SK-N-SH (cell line): Measurements from ENCODE around the gene PRRX2. TPM values are rescaled to one million over a fixed set of nuclear protein-coding genes. Genes with fewer than 3 reads are reported as not detected.

ENCODE experiments used
- CTCF ChIA-PET: fragments of 300-600, 350-600 bp; formaldehyde crosslinking; extraction: SDS; loops from one replicate; lab custom pipeline; 2021; lab: Yijun Ruan, JAX
- POLR2A ChIA-PET: fragments of 350-600 bp; sonication (Branson Sonifier 250); formaldehyde crosslinking; extraction: SDS; loops from one replicate; lab custom pipeline; 2020; ENCODE audit warnings: antibody characterized with exemption, inconsistent platforms; lab: Yijun Ruan, JAX
- DNase-seq: peaks from one replicate; pipeline ENCODE4 v3.0.0; 2012
- H2AFZ ChIP-seq: fragments of 200-600 bp; sonication (generic); 2 replicates; pipeline ENCODE4 v1.8.1; 2016; ENCODE audit warnings: antibody characterized with exemption, mild to moderate bottlenecking, low read depth
- H3F3A ChIP-seq: fragments of 200-600 bp; sonication (generic); replicated peaks from 2 replicates; pipeline ENCODE3; 2016; ENCODE audit warnings: antibody characterized with exemption, mild to moderate bottlenecking; ENCODE audit not compliant: insufficient read depth
- H3K27ac ChIP-seq, 2 experiments: fragments of 200-500 bp in 1 of 2; fragments of 200-600 bp in 1 of 2; sonication (Bioruptor generic) in 1 of 2; sonication (generic), shearing (Covaris generic) in 1 of 2; 2 replicates each; pipeline versions ENCODE4 v1.5.1 to v1.6.1; 2014 to 2016; ENCODE audit warnings: low read depth in 2 of 2, inconsistent platforms in 1 of 2, low read length in 1 of 2, mild to moderate bottlenecking in 1 of 2, mixed read lengths in 1 of 2
- H3K27me3 ChIP-seq: fragments of 200-600 bp; sonication (generic), shearing (Covaris generic); 2 replicates; pipeline ENCODE4 v1.6.1; 2016; ENCODE audit warnings: mixed run types; ENCODE audit not compliant: insufficient read depth
- H3K36me3 ChIP-seq, 2 experiments: fragments of 200-500 bp in 1 of 2; fragments of 200-600 bp in 1 of 2; sonication (Bioruptor generic) in 1 of 2; sonication (generic) in 1 of 2; replicated peaks in 1 of 2; 2 replicates each; pipeline versions ENCODE3 to v1.5.1; 2014 to 2016; ENCODE audit warnings: low read length in 1 of 2, mild to moderate bottlenecking in 1 of 2; ENCODE audit not compliant: insufficient read depth in 2 of 2, control insufficient read depth in 1 of 2
- H3K4me1 ChIP-seq, 2 experiments: fragments of 200-500 bp in 1 of 2; fragments of 200-600 bp in 1 of 2; sonication (Bioruptor generic) in 1 of 2; sonication (generic), shearing (Covaris generic) in 1 of 2; 2 replicates each; pipeline versions ENCODE4 v1.5.1 to v1.6.1; 2014 to 2016; ENCODE audit warnings: low read depth in 1 of 2, low read length in 1 of 2, mixed run types in 1 of 2; ENCODE audit not compliant: insufficient read depth in 2 of 2, control insufficient read depth in 1 of 2
- H3K4me2 ChIP-seq: fragments of 200-600 bp; sonication (generic), shearing (Covaris generic); 2 replicates; pipeline ENCODE4 v1.6.1; 2017; ENCODE audit warnings: mixed run types
- H3K4me3 ChIP-seq, 2 experiments: fragments of 200-500 bp in 1 of 2; fragments of 200-600 bp in 1 of 2; sonication (Bioruptor generic) in 1 of 2; sonication (generic), shearing (Covaris generic) in 1 of 2; 2 replicates each; pipeline versions ENCODE4 v1.5.1 to v1.8.1; 2014 to 2016; ENCODE audit warnings: low read depth in 2 of 2, inconsistent platforms in 1 of 2, low read length in 1 of 2, mild to moderate bottlenecking in 1 of 2, mixed read lengths in 1 of 2, moderate library complexity in 1 of 2
- H3K79me2 ChIP-seq: fragments of 200-600 bp; sonication (generic); 2 replicates; pipeline ENCODE4 v1.8.1; 2017; ENCODE audit warnings: mild to moderate bottlenecking; ENCODE audit not compliant: insufficient read depth
- H3K9ac ChIP-seq: fragments of 200-600 bp; sonication (generic); 2 replicates; pipeline ENCODE4 v1.6.1; 2017; ENCODE audit warnings: mixed run types
- H3K9me2 ChIP-seq: fragments of 200-600 bp; sonication (generic); 2 replicates; pipeline ENCODE4 v1.6.1; 2017; ENCODE audit warnings: mixed run types
- H3K9me3 ChIP-seq: fragments of 200-600 bp; sonication (generic); 2 replicates; pipeline ENCODE4 v1.6.1; 2017; ENCODE audit warnings: mixed run types, mild to moderate bottlenecking, moderate library complexity
- H4K20me1 ChIP-seq: fragments of 200-600 bp; sonication (generic); 2 replicates; pipeline ENCODE4 v1.6.1; 2017; ENCODE audit warnings: mild to moderate bottlenecking, mixed run types; ENCODE audit not compliant: insufficient read depth
- FOXJ3 ChIP-seq: sonication (generic); formaldehyde crosslinking; IDR thresholded peaks from 2 replicates; pipeline ENCODE4 v1.5.1; 2020; ENCODE audit warnings: mild to moderate bottlenecking, missing genetic modification reagents
- GABPA ChIP-seq: IDR thresholded peaks from 2 replicates; pipeline ENCODE4 v1.4.0; 2012; ENCODE audit warnings: low read depth, mild to moderate bottlenecking
- GATA2 ChIP-seq: sonication (generic); formaldehyde crosslinking; IDR thresholded peaks from 2 replicates; pipeline ENCODE4 v1.5.0; 2020; ENCODE audit warnings: mild to moderate bottlenecking, missing genetic modification reagents
- MEF2A ChIP-seq: IDR thresholded peaks from 2 replicates; pipeline ENCODE4 v1.4.0; 2012; ENCODE audit warnings: low read depth, borderline replicate concordance
- POLR2AphosphoS5 ChIP-seq: IDR thresholded peaks from 2 replicates; pipeline ENCODE4 v1.6.1; 2012; ENCODE audit warnings: low read depth, low read length
- RCOR1 ChIP-seq: fragments of 150-350 bp; IDR thresholded peaks from 2 replicates; pipeline ENCODE4 v1.6.1; 2017; ENCODE audit warnings: antibody characterized with exemption, low read length
- RFX5 ChIP-seq: IDR thresholded peaks from 2 replicates; pipeline ENCODE4 v1.6.1; 2012; ENCODE audit warnings: mild to moderate bottlenecking, improper control_type of control experiment, low read length
- RXRA ChIP-seq: IDR thresholded peaks from 2 replicates; pipeline ENCODE4 v1.4.0; 2012; ENCODE audit warnings: low read depth, mild to moderate bottlenecking, borderline replicate concordance
- SMC3 ChIP-seq: IDR thresholded peaks from 2 replicates; pipeline ENCODE4 v1.6.1; 2012; ENCODE audit warnings: low read depth, low read length, improper control_type of control experiment
- TCF12 ChIP-seq: IDR thresholded peaks from 2 replicates; pipeline ENCODE4 v1.4.0; 2012
- YY1 ChIP-seq: IDR thresholded peaks from 2 replicates; pipeline ENCODE4 v1.4.0; 2012; ENCODE audit warnings: low read depth, mild to moderate bottlenecking
- WGBS: methylation state at CpG from one replicate; pipeline ENCODE4 v1.1.6; 2017; ENCODE audit warnings: low lambda C conversion rate; 5-methylcytosine and 5-hydroxymethylcytosine counted together
- polyA plus RNA-seq, 3 experiments: library from polyadenylated mRNA; depleted of rRNA; stranded (reverse); fragments of >200 nt; gene quantifications; 2 replicates each; pipeline ENCODE4 v1.2.3, GENCODE V29; 2012
- TF ChIP-seq, protein P1 (sequence below): fragments of 150-350 bp; IDR thresholded peaks from 2 replicates; pipeline ENCODE4 v1.6.1; 2017; ENCODE audit warnings: antibody characterized with exemption, low read length, low read depth, borderline replicate concordance
- TF ChIP-seq, protein P2 (sequence below): IDR thresholded peaks from 2 replicates; pipeline ENCODE4; 2012

The PRRX2 gene
- polyA plus RNA-seq, 1 of the 3 experiments (the other 2 are of a cell fraction), result 0.84 TPM

DNA sequence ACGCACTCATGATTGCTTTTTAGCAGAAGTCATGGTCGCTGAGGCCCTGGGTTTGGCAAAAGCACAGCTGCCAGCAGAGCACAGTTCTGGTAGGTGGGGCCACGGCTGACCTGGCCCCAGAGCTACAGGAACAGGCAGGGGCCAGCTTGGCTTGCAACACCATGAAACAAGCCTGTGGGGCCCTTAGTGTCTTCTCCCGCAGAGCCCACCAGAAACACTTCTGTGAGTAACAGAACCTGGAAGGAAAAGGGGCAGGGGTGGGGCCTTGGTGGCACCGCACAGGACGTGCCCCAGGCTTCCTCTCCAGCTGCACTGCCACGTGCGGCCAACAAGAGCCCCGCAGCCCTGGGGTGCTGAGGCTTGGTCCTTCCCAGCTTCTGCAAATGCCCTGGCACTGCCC is 28.3 kb upstream of the PRRX2 start:
- WGBS, result 100% methylated on average over 2 of the region's 9 CpGs
- ChIA-PET POLR2A (no interaction called here), CTCF (interaction anchor here (0.7 to 7.9 kb wide), 6 partner anchors 11 to 505 kb away, joined by 3 to 76 read pairs (median 4); partner anchors contain the start of gene NTMT1)
- Histone ChIP-seq H3K9ac (no peak overlapping the region), H2AFZ (no peak overlapping the region), H3K9me3 (no peaks in the 10 kb centered on the region), H3K4me3 (no peak overlapping the region), H3K36me3 (peaks cover 25 to 59% of the 10 kb centered on the region in 2 experiments), H3K27me3 (no peaks in the 10 kb centered on the region), H3K4me1 (peaks cover 18 to 31% of the 10 kb centered on the region in 2 experiments), H4K20me1 (peaks cover 57% of the 10 kb centered on the region), H3K79me2 (peaks cover 75% of the 10 kb centered on the region), H3K27ac (no peak overlapping the region; a peak in 1 of 4 replicates), H3K9me2 (no peaks in the 10 kb centered on the region), H3F3A (peaks cover 16% of the 10 kb centered on the region), H3K4me2 (no peak overlapping the region)
- TF ChIP-seq GATA2 (CRISPR knock-in tag) (no peak), MEF2A (no peak), FOXJ3 (CRISPR knock-in tag) (no peak), POLR2AphosphoS5 (peak; percentile 27; the same call in 1 of the 2 replicates), RCOR1 (no peak)
- DNase-seq, result no peak

DNA sequence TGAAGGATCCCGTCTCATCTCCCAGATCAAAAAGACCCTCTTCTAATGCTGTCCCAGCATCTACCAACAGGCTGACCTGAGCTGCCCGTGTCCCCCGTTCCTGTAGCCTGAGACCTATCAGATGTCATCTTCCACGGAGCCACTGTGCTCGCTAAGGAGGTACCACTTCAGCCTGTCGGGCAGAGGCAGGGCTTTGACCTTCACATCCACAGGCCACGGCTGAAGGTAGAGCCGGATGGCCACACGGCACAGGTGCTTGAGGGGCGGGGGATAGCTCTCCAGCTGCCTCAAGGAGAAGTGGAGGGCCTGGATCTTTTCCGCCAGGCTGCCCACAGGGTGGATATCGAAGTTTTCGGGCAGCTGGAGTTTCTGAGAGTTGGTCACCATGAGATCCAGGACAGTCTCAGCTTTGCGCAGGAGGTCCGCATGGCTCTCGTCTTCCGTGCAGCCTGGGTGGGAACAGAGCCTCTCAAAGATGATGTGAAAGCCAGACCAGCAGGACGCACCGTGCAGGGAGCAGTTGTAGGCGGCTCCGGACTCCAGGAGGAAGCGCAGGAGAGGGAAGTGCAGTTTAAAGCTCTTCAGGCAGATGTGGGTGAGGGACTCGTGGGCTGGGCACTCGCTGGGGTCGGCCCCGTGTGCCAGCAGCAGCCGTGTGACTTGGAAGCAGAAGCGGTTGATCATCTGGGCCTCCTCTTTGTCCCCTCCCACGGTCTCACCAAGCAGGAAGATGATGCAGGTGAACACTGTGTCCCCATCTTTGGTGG is 27.6 kb upstream of the PRRX2 start:
- Histone ChIP-seq H3K4me3 (no peak overlapping the region), H4K20me1 (peaks cover 49% of the 10 kb centered on the region), H3K27me3 (no peaks in the 10 kb centered on the region), H3K36me3 (peaks cover 25 to 55% of the 10 kb centered on the region in 2 experiments), H3K9me3 (no peaks in the 10 kb centered on the region), H3K9me2 (no peaks in the 10 kb centered on the region), H2AFZ (no peak overlapping the region), H3K4me1 (peaks cover 18 to 31% of the 10 kb centered on the region in 2 experiments), H3K79me2 (peaks cover 68% of the 10 kb centered on the region), H3F3A (peaks cover 16% of the 10 kb centered on the region), H3K27ac (no peak overlapping the region; a peak in 1 of 4 replicates), H3K4me2 (no peak overlapping the region), H3K9ac (no peak overlapping the region)
- POLR2A ChIA-PET, result no interaction called here
- CTCF ChIA-PET, result interaction anchor here (0.7 to 7.9 kb wide), 7 partner anchors 12 to 506 kb away, joined by 3 to 76 read pairs (median 4); partner anchors contain the start of gene NTMT1
- no peak for TF ChIP-seq RXRA
- 0 out of 2 replicates have a peak, but pooled peaks have one; percentile 3 for TF ChIP-seq POLR2AphosphoS5
- 92% methylated on average over 27 of the region's 29 CpGs for WGBS
- no peak for DNase-seq

DNA sequence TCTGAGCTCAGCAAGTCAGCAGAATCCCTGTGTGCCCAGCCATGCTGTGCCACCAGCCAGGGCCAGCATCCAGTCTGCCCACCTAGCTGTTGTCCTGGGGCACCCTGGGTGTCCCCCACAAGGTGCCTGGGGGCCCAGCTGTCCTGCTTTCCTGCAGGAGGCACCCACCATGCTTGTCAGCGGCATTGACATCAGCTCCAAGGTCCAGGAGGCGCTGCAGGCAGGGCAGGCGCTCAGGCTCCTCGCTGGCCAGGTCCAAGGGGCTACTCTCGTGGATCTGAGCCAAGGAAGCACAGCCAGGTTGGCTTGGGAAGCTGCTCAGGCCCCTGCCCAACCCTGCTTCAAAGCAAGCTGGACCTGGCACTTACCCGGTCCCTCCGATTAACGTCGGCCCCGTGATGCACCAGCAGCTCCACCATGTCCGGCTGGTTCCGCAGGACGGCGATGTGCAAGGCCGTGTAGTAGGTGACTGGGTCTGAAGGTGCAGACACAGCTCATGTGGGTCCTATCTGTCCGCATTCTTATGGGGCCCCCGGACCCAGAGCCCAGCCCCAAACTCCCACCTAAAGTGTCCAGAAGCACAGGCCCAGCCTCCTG is 26.3 kb upstream of the PRRX2 start:
- peak overlapping the region; percentile 54 to 92 for H3K27ac ChIP-seq
- H3K9ac ChIP-seq, result peak overlapping the region; percentile 85; the same call in 1 of the 2 replicates
- H3K4me3 ChIP-seq, result peak overlapping the region in 1 of 2 experiments; percentile 99; a peak in 1 of 4 replicates
- POLR2A ChIA-PET, result interaction anchor here (0.5 to 2.4 kb wide), 8 partner anchors 9 to 145 kb away, joined by 3 to 15 read pairs (median 4); partner anchors contain the start of genes C9orf50 and NTMT1
- H3K4me2 ChIP-seq, result peak overlapping the region; percentile 98; the same call in 1 of the 2 replicates
- no peaks in the 10 kb centered on the region for H3K27me3 ChIP-seq
- H3K79me2 ChIP-seq, result peaks cover 55% of the 10 kb centered on the region
- peaks cover 16 to 46% of the 10 kb centered on the region in 2 experiments for H3K36me3 ChIP-seq
- WGBS, result 94% methylated on average over 16 of the region's 17 CpGs
- H3K4me1 ChIP-seq, result peaks cover 18 to 31% of the 10 kb centered on the region in 2 experiments
- no peaks in the 10 kb centered on the region for H3K9me2 ChIP-seq
- no peak overlapping the region for H2AFZ ChIP-seq
- H3F3A ChIP-seq, result peaks cover 19% of the 10 kb centered on the region
- TF ChIP-seq YY1, result no peak
- no peak for TF ChIP-seq SMC3
- TF ChIP-seq GABPA, result no peak
- TF ChIP-seq, protein P1, sequence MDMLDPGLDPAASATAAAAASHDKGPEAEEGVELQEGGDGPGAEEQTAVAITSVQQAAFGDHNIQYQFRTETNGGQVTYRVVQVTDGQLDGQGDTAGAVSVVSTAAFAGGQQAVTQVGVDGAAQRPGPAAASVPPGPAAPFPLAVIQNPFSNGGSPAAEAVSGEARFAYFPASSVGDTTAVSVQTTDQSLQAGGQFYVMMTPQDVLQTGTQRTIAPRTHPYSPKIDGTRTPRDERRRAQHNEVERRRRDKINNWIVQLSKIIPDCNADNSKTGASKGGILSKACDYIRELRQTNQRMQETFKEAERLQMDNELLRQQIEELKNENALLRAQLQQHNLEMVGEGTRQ, result no peak
- TF ChIP-seq TCF12, result no peak
- no peak for TF ChIP-seq RFX5
- TF ChIP-seq, protein P2, sequence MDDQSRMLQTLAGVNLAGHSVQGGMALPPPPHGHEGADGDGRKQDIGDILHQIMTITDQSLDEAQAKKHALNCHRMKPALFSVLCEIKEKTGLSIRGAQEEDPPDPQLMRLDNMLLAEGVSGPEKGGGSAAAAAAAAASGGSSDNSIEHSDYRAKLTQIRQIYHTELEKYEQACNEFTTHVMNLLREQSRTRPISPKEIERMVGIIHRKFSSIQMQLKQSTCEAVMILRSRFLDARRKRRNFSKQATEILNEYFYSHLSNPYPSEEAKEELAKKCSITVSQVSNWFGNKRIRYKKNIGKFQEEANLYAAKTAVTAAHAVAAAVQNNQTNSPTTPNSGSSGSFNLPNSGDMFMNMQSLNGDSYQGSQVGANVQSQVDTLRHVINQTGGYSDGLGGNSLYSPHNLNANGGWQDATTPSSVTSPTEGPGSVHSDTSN, result no peak
- H4K20me1 ChIP-seq, result peaks cover 36% of the 10 kb centered on the region
- CTCF ChIA-PET, result interaction anchor here (1.2 to 7.9 kb wide), 16 partner anchors 9 to 508 kb away, joined by 3 to 81 read pairs (median 7); partner anchors contain the start of genes C9orf50 and NTMT1
- H3K9me3 ChIP-seq, result no peaks in the 10 kb centered on the region
- DNase-seq, result no peak
